ENCODE measurements around the gene SCAANT1.

SCAANT1 gene

GRCh38 chr3:63911873-63912767 lies at the start of gene SCAANT1:
Gene SCAANT1 (minus strand): TSS chr3:63912383.
- DNase-seq (ENCODE audit: low read depth in 2 of 2) = peak; percentile 57 to 67

DNA sequence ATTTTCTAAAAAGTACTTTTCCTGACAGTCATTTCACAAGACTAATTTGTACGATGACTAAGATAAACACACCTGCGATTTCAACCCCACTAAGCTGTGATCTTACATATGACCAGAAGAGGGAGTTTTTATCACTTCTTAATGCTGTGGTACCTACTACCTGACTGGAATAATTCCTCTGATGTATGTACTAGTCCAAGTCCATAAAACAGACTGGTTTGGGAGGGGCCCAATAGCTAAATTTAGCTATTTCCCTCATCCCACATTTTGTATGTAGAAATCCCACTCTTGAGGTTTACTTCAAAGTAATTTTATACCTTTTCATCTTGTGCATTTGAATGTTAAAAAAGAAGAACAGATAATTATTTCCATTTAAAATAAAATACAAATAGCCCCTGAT lies 49.7 kb upstream of the SCAANT1 start:
- no peak for DNase-seq (ENCODE audit: low read depth in 2 of 2)

DNA sequence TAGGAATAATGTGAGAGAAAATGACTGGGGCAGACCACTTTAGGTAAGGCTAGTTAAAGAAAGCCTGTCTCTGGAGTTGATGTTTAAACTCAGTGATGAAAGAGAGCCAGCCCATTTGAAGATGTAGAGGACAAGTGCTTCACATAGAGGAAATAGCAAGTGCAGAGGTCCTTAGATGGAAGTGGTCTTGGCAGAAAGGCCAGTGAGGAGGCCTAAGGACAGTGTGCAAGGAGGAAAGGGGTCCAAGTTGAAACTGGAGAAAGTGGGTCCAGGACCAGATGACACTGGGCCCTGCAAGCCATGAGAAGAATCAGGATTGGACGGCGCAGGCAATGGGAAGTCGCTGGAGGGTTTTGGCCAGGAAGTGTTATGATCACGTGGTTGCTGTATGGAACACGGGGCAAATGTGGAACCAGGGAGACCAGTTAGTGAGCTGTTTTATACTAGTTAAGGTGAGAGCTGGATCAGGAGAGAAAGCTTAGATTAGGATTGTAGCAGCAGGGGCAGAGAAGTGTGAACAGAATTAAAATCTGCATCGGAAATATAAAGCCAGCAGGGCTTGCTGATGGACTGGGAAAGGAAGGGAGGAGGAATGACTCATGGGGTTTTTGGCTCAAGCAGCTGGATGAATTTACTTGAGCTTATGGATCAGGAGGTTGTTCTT lies 48.0 kb upstream of the SCAANT1 start:
- DNase-seq (ENCODE audit: low read depth in 2 of 2) = no peak

DNA sequence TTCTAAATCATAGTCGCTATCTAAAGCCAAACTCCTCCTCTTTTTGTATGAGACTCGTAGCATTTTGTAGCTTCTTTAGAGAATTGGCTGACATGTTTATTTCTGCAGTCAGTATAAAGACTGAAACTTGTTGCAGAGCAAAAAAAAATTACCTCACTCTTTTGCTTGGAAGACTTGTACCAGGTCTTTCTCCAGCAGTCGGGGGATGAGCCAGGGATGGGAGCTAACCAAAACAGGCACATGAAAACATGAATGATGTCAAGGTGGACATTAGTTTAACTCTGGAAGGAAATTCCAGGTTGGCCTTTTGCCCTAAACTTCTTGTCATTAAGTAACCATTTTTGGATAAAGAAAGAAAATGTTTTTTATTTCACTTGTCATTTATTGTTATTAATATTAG lies 47.0 kb upstream of the SCAANT1 start:
- DNase-seq (ENCODE audit: low read depth in 2 of 2) = no peak

GRCh38 chr3:63955830-63956545 lies 43.8 kb upstream of the SCAANT1 start:
- DNase-seq (ENCODE audit: low read depth in 2 of 2) = no peak

- no peak for DNase-seq (ENCODE audit: low read depth in 2 of 2)
Measured at GRCh38 chr3:63955036-63955650, 43.0 kb upstream of the SCAANT1 start.

DNA sequence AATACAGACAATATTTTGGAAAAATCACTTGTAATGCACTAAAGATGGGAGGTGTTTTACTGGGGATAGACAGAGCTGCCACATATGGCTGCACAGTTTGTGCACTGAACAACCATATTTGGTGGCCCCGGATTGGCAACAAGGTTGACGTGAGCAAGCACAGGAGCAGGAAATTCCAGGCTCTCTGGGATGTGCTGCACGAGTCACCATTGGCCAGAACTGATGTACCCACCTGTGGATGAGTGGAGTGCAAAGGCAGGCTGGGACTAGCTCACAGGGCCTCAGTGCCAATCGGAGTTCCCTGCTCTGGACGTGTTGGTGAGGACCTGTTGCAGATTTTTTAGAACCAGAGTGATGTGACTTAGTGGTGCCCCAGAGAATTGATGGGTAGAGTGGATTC lies 42.0 kb upstream of the SCAANT1 start:
- DNase-seq (ENCODE audit: low read depth in 2 of 2) = no peak

- no peak for DNase-seq (ENCODE audit: low read depth in 2 of 2)
Measured at GRCh38 chr3:63952248-63952594, 40.0 kb upstream of the SCAANT1 start.

DNA sequence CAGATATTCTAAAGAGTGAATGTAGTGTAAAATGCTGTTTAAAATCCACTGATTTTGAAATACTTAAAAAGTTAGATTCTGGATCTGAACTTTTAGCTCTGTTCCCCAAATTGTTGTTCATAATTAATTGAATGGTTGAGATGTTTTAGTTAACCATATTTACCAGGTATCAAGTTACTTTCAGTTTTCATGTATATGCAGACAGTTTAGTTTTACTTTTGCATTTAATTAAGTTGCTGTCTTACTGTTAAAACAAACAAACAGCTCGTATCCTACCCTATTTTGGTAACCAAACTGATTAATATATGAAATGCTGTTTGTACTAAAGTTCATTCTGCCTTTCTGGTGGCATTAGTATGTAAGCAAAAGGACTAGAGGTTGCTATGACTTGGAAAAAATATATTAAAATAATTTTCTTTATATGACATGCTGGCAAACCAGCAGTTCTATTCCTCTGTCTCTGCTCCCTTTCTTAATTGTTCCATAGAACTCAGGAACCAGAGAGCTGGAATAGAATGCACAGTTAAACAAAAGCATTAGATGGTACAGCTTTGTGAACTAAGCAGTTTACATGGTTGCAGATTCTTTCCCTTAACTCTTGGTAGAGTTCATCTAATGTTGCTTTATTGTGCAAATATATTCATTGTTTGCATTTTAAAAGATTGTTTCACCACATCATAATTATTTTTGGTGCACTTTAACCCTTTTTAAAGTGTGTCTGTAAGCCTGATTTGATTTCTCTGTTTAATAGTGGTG lies 39.5 kb upstream of the SCAANT1 start:
- no peak for DNase-seq (ENCODE audit: low read depth in 2 of 2)

GRCh38 chr3:63950698-63951097 lies 38.5 kb upstream of the SCAANT1 start:
- DNase-seq (ENCODE audit: low read depth in 2 of 2) = no peak

GRCh38 chr3:63949005-63949404 lies 36.8 kb upstream of the SCAANT1 start:
- no peak for DNase-seq (ENCODE audit: low read depth in 2 of 2)

- DNase-seq (ENCODE audit: low read depth in 2 of 2) = no peak
Measured at GRCh38 chr3:63947594-63947993, 35.4 kb upstream of the SCAANT1 start.

GRCh38 chr3:63946753-63947152 lies 34.6 kb upstream of the SCAANT1 start:
- DNase-seq (ENCODE audit: low read depth in 2 of 2) = no peak

DNA sequence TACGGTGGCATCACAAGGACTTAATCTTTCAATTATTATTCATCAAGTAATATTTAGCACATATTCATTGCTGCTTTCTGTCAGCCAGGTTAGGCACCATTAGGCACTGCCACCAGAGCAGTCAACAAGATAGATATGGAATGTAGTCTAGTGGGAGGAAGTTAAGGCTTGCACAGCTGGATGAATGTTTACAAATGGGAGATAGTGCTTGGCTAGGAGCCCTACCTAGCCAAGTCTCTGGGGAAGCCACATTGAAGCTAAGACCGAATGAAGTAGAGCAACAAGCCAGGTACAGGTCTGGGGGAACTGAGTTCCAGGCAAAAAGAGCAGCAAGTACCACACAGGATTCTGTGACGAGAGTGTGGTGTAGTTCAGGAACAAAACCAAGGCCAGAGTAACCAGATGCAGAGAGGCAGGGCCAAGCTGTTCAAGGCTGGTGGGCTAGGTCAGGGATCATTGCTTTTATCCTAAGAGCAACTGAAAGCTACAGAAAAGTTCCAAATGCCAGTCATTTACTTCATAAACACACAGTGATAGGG lies 33.4 kb upstream of the SCAANT1 start:
- no peak for DNase-seq (ENCODE audit: low read depth in 2 of 2)

GRCh38 chr3:63943678-63944077 lies 31.5 kb upstream of the SCAANT1 start:
- DNase-seq (ENCODE audit: low read depth in 2 of 2) = no peak

DNA sequence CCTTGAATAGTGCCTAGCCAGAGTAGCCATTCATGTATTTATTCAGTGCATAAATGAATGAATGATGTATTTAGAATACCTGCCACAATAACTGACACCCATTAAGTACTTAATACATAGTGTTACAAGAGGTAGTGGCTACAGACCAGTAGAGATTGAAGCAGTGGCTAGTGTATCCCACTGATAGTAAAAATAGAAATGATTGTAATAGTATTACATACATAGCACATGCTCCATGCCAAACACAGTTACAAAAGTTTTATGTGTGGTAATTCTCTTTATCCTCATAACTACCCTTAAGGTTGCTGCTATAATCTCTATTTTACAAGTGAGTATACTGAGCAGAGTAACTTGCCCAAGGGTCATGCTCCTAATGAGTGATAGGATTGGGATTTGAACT lies 30.3 kb upstream of the SCAANT1 start:
- no peak for DNase-seq (ENCODE audit: low read depth in 2 of 2)

DNA sequence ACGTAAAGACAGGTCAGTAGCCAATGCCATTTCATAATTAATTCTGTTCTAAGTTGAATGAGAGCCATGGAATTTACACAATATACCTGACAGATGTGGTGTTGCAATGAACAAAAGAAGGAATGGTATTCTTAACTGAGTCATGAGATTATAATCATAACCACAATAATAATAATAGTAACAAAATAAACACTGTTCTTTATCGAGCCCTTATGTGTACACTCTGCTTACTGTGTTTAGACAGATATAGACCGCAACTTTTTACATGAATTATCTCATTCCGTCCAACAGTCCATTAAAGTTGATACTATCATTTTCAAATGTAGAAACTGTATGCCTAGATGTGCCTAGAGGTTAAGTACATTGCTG lies 28.2 kb upstream of the SCAANT1 start:
- no peak for DNase-seq (ENCODE audit: low read depth in 2 of 2)

- DNase-seq (ENCODE audit: low read depth in 2 of 2) = no peak
Measured at GRCh38 chr3:63937661-63938651, 25.8 kb upstream of the SCAANT1 start.

DNA sequence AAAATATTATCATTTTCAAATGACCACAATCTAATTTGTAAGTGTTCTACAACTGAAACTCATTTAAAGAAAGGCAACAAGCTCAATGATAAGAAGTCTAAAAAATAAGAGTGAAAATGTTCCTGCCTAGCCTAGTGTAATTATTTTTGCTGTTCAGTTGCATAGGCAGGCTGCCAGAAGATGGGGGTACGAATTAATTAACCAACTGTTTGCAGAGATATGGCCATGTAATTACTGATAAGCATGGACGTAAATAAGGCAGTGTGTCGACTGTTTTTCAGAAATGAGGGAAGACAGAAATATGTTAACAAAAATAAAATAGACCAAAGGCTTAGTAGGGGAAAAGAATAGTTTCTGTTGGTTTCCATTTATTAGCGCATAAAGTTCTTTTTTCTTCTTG lies 24.7 kb upstream of the SCAANT1 start:
- DNase-seq (ENCODE audit: low read depth in 2 of 2) = no peak
